Mucosa of rectum (tissue), 2 donors: ENCODE data around the gene ABHD12B.
A peak's percentile ranks its signal among the peaks of the same experiment; 100 is the strongest.

Source experiments
- H3K27ac ChIP-seq, 2 donors: one replicate each; pipeline ENCODE4 v1.7.0; 2013; ENCODE audit warnings: inconsistent platforms in 2 of 2, low read depth in 2 of 2, low read length in 2 of 2
- H3K27me3 ChIP-seq, 2 donors: one replicate each; pipeline ENCODE4 v1.7.0; 2013; ENCODE audit warnings: low read length in 2 of 2; ENCODE audit not compliant: control insufficient read depth in 2 of 2, insufficient read depth in 2 of 2
- H3K36me3 ChIP-seq, 2 donors: one replicate each; pipeline ENCODE4 v1.7.0; 2013; ENCODE audit warnings: low read length in 2 of 2; ENCODE audit not compliant: control insufficient read depth in 2 of 2, insufficient read depth in 2 of 2
- H3K4me1 ChIP-seq, 2 donors: one replicate each; pipeline ENCODE4 v1.7.0; 2013; ENCODE audit warnings: low read length in 2 of 2, mild to moderate bottlenecking in 1 of 2; ENCODE audit not compliant: control insufficient read depth in 2 of 2, insufficient read depth in 2 of 2
- H3K4me3 ChIP-seq, 2 donors: one replicate each; pipeline ENCODE4 v1.7.0; 2013; ENCODE audit warnings: low read length in 2 of 2
- H3K9ac ChIP-seq, 2 donors: one replicate each; pipeline ENCODE4 v1.7.0; 2013; ENCODE audit warnings: low read length in 2 of 2, low read depth in 1 of 2, mild to moderate bottlenecking in 1 of 2
- H3K9me3 ChIP-seq, 2 donors: one replicate each; pipeline ENCODE4 v1.7.0; 2013; ENCODE audit warnings: low read length in 2 of 2; ENCODE audit not compliant: control insufficient read depth in 2 of 2
- donor health status: healthy.
- donor health status: Normal muscosa, but diverticular disease.

Gene ABHD12B

GRCh38 chr14:50943261-50943942, 71.5 kb downstream of the ABHD12B start:
- peak overlapping the region; percentile 73 to 82 for H3K27ac ChIP-seq
- peak overlapping the region; percentile 82 to 83 for H3K9ac ChIP-seq
- H3K4me1 ChIP-seq = peaks cover 7% of the 10 kb centered on the region in 2 donors
- peak overlapping the region; percentile 83 to 89 for H3K4me3 ChIP-seq
- no peaks in the 10 kb centered on the region for H3K27me3 ChIP-seq
- H3K36me3 ChIP-seq = no peaks in the 10 kb centered on the region
- H3K9me3 ChIP-seq = no peaks in the 10 kb centered on the region

DNA sequence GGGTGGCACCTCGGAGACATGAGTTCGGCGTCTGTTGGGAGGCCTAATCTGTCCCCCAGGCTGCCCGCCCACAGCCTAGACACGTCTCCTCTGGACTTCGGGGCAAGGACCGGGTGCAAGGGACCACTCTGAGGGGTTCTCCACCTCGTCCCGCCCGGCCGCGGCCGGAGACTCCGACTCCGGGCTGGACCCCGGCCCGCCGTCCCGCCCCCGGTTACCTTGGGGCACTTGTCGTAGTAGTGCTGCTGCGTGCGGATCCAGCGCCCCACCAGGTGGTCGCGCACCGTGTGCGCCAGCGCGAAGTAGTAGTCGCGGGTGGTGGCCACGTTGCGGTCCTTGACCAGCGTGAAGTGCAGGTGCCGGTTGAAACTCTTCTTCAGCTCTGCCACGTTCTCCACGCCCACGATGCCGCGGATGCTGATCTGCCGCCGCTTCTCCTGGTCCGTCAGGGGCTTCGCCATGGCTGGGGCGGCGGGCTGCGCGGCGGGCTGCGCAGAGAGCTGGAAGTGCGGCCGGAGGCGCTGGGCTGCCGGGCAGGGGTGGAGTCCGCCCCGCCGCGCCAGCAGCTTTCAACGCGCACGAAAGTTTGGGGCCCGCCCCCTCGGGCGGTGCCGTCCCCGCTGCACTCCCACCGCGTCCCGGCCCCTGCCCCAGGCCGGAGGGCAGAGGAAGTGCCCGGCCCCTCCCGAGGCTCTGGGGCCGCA, 72.2 kb downstream of the ABHD12B start, which contains the start of gene PYGL:
Gene PYGL, minus strand, starts transcription at position 541 of the 704 bp plus-strand sequence. Its CDS starts 80 bp downstream, at position 461.
- H3K9ac ChIP-seq = peak within 1 kb of the TSS; percentile 82 to 83
- peaks cover 7% of the 10 kb centered on the region in 2 donors for H3K4me1 ChIP-seq
- peak within 1 kb of the TSS; percentile 73 to 82 for H3K27ac ChIP-seq
- no peaks in the 10 kb centered on the region for H3K9me3 ChIP-seq
- no peaks in the 10 kb centered on the region for H3K36me3 ChIP-seq
- H3K27me3 ChIP-seq = no peaks in the 10 kb centered on the region
- H3K4me3 ChIP-seq = peak within 1 kb of the TSS; percentile 83 to 89

GRCh38 chr14:50944647-50945413, 73.0 kb downstream of the ABHD12B start:
- Histone ChIP-seq H3K9ac (peak overlapping the region in 1 of 2 donors; percentile 83), H3K36me3 (no peaks in the 10 kb centered on the region), H3K27me3 (no peaks in the 10 kb centered on the region), H3K27ac (peak overlapping the region; percentile 73 to 82), H3K4me1 (peaks cover 7% of the 10 kb centered on the region in 2 donors), H3K4me3 (peak overlapping the region; percentile 83 to 89), H3K9me3 (no peaks in the 10 kb centered on the region)

- H3K36me3 ChIP-seq = no peaks in the 10 kb centered on the region
- H3K4me3 ChIP-seq = no peak overlapping the region
- no peak overlapping the region for H3K27ac ChIP-seq
- H3K9ac ChIP-seq = no peak overlapping the region
- H3K9me3 ChIP-seq = no peaks in the 10 kb centered on the region
- H3K4me1 ChIP-seq = peaks cover 7% of the 10 kb centered on the region in 2 donors
- H3K27me3 ChIP-seq = no peaks in the 10 kb centered on the region
These were observed 74.5 kb downstream of the ABHD12B start for GRCh38 chr14:50946234-50946935.

DNA sequence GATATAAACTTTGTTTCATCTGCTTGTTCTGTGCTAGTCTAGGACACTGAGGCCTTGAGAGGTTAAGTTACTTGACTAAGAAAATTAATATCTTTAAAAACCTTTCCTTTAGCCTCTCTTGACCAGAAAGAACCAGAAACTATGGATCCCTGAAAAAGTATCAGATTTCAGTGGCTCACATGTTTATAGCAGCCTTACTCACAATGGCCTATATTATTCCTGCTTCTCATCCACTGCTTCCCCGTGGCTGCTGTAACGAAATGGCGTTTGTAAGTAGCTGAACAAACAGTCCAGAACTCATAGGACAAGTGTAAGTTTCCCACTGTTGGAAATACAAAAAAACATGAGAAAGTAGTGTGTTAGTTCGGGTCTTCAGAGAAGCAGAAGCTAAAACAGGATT, 75.6 kb downstream of the ABHD12B start:
- Histone ChIP-seq H3K9me3 (no peaks in the 10 kb centered on the region), H3K9ac (no peak overlapping the region), H3K27ac (no peak overlapping the region), H3K36me3 (no peaks in the 10 kb centered on the region), H3K27me3 (no peaks in the 10 kb centered on the region), H3K4me3 (no peak overlapping the region), H3K4me1 (peaks cover 7% of the 10 kb centered on the region in 2 donors)

GRCh38 chr14:50948205-50948604, 76.4 kb downstream of the ABHD12B start:
- Histone ChIP-seq H3K9ac (no peak overlapping the region), H3K27ac (no peak overlapping the region), H3K4me3 (no peak overlapping the region), H3K4me1 (peaks cover 5 to 6% of the 10 kb centered on the region in 2 donors), H3K36me3 (no peaks in the 10 kb centered on the region), H3K27me3 (no peaks in the 10 kb centered on the region), H3K9me3 (no peaks in the 10 kb centered on the region)

DNA sequence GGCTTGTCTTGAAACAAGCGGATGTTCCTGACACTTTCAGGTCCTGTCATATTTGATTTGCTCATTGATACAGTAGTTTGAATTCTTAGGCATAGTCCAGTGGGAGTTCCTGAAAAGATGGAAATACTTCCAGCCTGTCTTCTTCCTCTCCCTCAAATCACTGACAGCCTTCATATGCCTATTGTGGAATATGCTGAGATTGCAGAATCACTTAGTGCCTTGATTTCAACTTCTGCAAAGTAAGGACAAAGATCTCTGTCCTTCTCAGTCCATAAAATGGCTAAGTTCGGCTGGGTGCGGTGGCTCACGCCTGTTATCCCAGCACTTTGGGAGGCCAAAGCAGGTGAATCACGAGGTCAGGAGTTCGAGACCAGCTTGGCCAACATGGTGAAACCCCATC, 79.2 kb downstream of the ABHD12B start:
- Histone ChIP-seq H3K4me3 (no peak overlapping the region), H3K9ac (no peak overlapping the region), H3K36me3 (no peaks in the 10 kb centered on the region), H3K27me3 (no peaks in the 10 kb centered on the region), H3K27ac (no peak overlapping the region), H3K4me1 (peaks cover 0 to 5% of the 10 kb centered on the region in 2 donors), H3K9me3 (no peaks in the 10 kb centered on the region)

DNA sequence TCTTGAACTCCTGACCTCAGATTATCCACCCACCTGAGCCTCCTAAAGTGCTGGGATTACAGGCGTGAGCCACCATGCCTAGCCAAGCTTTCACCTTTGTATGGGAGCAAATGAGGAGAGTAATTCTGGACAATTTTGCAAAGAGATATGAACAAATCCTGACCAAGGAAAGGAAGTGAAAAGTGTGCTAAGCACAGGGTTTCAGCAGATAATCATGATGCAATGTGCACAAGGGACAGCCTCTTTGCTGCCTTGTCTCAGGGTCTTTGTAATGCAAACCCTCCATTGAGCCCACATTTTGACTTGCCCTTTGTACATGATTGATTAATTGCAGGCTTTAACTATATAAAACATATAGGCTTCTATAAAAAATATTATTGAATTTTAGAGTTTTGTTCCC, 81.6 kb downstream of the ABHD12B start:
- H3K27me3 ChIP-seq = no peaks in the 10 kb centered on the region
- peaks cover 0 to 5% of the 10 kb centered on the region in 2 donors for H3K4me1 ChIP-seq
- no peaks in the 10 kb centered on the region for H3K36me3 ChIP-seq

More for the DNA sequence above, 81.6 kb downstream of the ABHD12B start:
- Histone ChIP-seq H3K9ac (no peak overlapping the region), H3K9me3 (no peaks in the 10 kb centered on the region), H3K4me3 (no peak overlapping the region), H3K27ac (no peak overlapping the region)
